ENCODE results near the gene ZNF831. TPM values are rescaled to one million over a fixed set of nuclear protein-coding genes. Genes with fewer than 3 reads are reported as not detected.

The ZNF831 gene
- total RNA-seq, 1 donor from 2014 or later: 0.32 TPM

DNA sequence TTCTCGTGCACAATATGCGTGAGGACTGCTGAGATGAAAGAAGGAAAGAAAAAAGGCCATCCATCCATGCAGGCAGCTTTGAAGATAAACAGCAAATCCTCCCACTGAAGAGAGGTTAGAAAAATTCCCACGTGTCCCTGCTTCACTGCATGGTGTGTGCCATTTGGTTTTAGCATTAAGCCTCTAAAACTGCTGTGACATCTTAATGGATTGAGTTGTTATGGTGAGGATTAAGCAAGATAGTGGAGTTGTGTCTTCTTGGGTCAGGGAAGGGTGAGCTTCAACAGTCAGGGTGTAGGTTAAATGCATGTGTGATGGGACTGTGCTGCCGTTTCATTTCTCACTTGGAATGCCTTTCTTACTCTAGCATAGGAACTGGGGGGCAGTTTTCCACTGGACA is 50.5 kb downstream of the ZNF831 start:
- no peak for DNase-seq (ENCODE audit: low spot score)

GRCh38 chr20:59214606-59215547 is 51.3 kb downstream of the ZNF831 start:
- no peak for DNase-seq (ENCODE audit: low spot score)

DNA sequence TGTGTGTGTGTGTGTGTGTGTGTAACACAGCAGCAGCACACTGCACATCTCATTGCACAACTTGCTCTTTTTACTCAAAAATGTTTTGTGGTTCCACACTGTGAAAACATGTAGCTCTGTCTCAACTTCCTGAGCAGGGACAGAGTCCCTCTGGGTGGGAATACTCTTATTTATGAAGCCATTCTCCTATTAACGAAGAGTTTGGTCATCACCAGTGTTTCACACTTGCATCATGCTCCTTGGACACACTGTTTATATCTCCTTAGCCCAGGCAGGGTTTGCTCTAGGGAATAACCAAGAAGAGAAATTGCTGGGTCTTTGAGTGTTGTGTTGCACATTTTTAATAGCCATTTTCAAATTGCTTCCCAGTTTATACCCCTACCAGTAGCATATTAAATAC is 53.6 kb downstream of the ZNF831 start:
- DNase-seq (ENCODE audit: low spot score): no peak

DNA sequence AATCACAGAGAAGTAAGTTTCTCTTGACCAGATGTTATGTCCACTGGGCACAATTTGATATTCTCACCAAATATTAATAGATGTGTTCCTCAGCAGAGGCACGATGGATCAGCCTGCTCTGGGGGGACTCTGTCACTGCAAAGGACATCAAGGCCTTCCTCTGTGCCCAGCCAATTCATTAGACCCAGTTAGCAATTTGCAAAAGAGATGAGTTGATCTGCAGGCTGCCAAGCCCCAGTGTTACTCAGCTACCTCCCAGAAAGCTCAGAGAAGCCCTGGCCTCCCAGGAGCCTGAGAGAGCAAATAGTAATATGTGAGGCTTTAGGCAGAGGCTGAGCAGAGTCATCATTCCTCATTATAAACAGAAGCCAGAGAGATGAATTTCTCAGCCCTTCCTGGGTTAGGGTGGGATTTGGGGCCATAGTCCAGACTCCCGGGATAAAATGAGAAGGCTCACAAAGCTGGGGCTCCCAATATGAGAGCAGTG is 54.2 kb downstream of the ZNF831 start:
- no peak for DNase-seq (ENCODE audit: low spot score)

DNA sequence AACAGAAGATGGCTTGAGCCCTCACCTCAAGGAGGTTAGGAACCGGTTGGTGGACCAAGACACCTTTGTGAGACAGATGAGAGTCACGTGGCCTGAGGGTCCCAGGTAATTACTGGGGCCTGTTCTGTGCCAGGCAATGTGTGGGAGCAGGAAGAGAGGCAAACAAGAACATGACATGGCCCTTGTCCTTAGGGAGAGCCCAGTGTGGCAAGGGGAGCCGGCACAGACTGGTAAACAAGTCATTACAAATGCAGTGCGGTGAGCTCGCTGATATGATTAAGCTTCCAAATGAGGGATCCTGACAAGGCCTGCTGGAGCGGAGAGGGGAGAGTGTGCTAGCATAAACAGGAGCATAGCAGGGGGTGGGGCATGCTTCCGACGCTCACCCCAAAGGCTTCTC is 55.6 kb downstream of the ZNF831 start:
- DNase-seq (ENCODE audit: low spot score): no peak

DNA sequence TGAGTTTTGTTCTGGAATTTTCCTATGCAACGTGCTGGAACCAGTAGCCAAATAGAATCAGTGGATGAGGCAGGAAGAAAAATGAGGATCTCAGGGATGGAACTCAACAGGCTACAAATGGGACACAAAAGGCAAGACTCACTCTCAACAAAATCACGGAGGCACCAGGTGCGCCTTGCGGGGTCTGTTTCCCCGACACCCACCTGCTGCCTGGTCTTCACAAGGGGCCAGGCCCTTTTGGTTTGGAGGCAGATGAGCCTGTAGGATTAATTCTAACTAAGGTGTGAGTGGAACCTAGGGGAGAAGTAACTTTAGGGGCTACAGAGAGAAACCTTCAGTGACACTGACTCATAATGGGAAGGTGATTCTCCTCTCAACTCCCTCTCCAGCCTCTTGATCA is 56.5 kb downstream of the ZNF831 start:
- no peak for DNase-seq (ENCODE audit: low spot score)

- no peak for DNase-seq (ENCODE audit: low spot score)
Measured at GRCh38 chr20:59221049-59221706, 57.6 kb downstream of the ZNF831 start.

DNA sequence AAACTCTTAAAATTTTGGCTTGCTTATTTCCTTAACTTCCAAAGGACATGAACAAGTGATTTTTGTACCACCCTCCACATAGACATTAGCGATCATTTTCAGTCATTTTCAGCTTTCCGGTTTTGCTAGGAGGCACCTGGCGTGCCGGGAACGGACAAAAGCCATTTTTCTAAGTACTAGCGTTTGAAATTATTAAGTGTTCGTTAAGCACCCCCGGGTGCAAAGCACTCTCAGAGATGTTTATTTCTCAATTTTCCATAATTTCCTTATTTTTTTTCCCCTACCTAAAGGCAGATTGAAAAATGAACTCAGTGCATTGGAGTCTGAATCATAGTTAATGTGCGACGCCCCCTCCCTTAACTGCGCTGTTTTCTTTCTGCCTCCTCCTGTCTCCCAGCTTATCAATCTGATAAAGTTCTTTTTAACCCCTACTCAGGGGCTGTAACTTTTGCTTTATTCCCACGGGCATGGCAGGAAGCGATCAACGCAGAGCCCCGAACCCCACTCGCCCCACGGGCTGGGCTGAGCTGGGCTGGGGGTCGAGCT is 58.2 kb downstream of the ZNF831 start:
- no peak for DNase-seq (ENCODE audit: low spot score)

GRCh38 chr20:59222253-59223181 is 58.9 kb downstream of the ZNF831 start:
- DNase-seq (ENCODE audit: low spot score): no peak

GRCh38 chr20:59223182-59223601 is 59.6 kb downstream of the ZNF831 start:
- no peak for DNase-seq (ENCODE audit: low spot score)

- no peak for DNase-seq (ENCODE audit: low spot score)
Measured at GRCh38 chr20:59223750-59224149, 60.1 kb downstream of the ZNF831 start.

DNA sequence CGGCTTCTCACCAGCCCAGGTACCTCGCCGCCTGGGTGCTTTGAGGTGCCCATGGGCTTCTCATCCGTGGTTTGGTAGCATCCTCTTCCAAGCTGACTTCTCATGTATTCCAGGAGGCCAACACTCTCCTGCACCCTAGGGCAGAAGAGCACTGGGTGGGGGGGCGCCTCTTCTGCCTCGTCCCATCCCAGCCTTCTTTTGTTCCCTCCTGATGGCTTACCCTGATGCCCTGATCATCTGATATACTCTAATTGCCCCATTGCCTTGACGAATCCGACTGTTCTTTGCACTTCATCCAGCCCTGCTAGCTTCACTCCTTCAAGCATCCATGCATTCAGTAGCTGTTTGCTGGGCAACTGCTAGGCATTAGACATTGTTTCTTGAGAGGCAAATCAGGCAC is 60.6 kb downstream of the ZNF831 start:
- DNase-seq (ENCODE audit: low spot score): no peak

DNA sequence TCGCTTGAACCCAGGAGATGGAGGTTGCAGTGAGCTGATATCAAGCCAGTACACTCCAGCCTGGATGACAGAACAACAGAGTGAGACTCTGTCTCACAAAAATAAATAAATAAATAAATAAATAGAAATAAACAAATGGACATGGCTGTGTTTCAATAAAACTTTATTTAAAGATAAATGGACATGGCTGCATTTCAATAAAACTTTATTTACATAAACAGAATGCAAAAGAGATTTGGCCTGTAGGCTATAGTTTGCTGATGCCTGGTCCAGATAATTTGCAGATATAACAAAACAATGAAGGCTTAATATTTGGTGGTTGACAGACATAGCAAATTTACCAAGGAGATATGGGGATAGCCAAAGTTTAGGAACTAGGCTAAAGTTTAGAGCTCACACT is 66.8 kb downstream of the ZNF831 start:
- DNase-seq (ENCODE audit: low spot score): no peak

- DNase-seq (ENCODE audit: low spot score): no peak
Measured at GRCh38 chr20:59231124-59231804, 67.6 kb downstream of the ZNF831 start.

- DNase-seq (ENCODE audit: low spot score): no peak
Measured at GRCh38 chr20:59232618-59233017, 69.0 kb downstream of the ZNF831 start.

DNA sequence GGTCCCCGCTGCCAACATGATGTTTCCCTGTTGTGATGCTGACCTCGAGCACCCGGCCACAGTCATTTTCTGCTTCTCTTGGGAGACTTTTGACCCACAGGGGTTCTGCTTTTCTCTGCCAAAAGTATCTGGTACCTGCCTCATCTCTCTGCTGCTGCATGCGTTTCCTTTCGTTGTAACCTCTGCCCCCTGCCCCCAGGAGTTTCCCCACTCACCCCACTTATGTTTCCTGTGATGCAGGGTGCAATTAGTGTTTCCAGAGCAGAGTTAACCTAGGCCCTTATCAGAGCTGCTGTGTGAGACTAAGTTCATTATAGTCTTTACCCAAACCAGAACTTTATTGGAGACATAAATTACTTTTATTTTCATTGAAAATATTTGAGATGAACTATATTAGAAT is 71.6 kb downstream of the ZNF831 start:
- DNase-seq (ENCODE audit: low spot score): no peak

GRCh38 chr20:59240006-59240405 is 76.4 kb downstream of the ZNF831 start:
- DNase-seq (ENCODE audit: low spot score): no peak

DNA sequence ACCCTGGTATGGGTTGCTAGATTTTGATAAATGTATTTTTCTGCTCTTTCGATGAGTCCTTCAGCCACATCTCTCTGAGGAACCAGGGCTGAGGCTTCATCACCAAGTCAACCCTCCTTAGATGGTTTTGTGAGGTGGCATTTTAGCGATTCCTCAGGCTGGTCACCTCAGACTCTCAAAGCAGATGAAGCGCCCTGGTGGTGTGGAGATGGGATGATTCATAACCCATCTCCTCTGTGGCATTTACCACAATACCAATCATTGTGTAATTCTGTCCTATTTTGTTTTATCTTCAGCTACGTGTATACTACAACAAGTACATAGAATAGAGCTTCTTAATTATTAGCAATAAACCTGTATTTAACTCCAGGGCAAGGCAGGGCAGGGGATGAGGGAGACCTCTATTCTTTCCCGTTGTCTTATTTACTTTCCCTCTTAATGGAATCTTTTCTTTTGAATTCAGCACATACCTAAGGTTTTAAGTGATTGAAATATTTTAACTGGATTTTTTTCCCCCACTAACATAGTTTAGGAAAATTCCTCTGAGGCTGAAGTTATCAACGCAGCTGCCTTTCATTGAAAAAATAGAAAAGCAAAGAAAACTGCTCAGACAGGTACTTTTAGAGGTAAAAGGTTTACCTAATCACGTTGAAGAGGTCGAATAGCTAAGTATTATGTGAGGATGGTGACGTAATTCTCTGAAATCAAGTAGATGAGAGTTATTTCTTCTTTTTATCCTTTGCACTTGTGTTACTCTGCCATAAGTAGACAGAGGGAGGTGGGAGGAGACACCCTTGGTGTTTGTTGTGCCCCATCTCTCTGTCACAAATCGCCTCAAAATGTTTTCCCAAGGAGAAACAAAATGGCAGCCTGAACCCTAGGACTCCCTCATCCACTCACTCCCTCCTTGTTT is 79.3 kb downstream of the ZNF831 start:
- no peak for DNase-seq (ENCODE audit: low spot score)

- no peak for DNase-seq (ENCODE audit: low spot score)
Measured at GRCh38 chr20:59246691-59247400, 83.2 kb downstream of the ZNF831 start.

Data from mesenteric fat pad (tissue), 1 donor.